GM19239 (cell line): ENCODE measurements around the gene BIRC7.

Experiments used
- DNase-seq: peaks from one replicate; pipeline ENCODE4 v3.0.0; 2011; ENCODE audit warnings: low spot score; ENCODE audit not compliant: insufficient read length
- FAIRE-seq: peaks from 2 replicates; lab custom pipeline; 2011; peaks lifted over from hg19 to GRCh38; lab: Jason Lieb, UNC

The BIRC7 gene

DNA sequence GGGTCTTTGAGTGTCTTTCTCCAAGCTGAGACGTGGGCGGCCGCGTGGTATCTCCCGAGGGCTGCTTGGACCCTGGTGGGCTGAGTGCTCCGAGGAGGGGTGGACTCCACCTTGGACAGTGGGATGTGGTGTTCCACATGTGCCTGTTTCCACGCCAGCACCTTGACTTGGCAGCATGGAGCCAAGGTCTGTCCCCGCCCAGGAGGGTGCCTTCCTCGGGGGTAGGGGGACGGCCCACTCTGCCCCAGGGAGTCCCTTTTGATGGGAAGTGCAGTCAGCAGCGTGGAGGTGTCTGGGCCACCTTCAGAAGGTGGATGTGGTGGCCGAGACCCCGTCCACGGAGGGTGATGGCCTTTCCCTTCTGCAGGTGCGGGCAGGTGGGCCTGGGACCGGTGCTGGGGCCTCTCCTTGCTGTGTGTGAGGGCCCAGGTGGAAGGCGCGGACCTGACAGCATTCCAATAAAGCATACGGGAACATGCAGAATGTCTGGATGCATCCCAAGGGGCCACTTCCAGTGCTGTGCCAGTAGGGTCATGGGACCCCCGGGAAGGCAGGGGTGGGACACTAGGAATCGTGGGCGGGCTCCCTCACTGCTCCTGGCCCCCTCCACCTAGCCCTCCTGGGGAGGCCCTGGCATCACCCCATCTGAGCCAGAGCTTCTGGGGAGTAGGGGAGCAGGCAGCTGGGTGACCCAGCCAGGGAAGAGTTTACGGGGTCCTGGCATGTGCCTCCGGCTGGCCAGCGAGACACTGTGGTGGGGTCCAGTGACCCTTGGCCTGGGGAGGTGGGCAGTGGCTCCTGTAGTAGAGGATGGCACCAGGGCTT is 53.8 kb downstream of the BIRC7 start:
- DNase-seq (no peak), FAIRE-seq (no peak)
